Fibroblast of the aortic adventitia (primary cell): Measurements from ENCODE around the gene SMC1B. TPM values are rescaled to one million over a fixed set of nuclear protein-coding genes. Genes with fewer than 3 reads are reported as not detected.

Experiments used
- DNase-seq: peaks from one replicate; pipeline ENCODE4 v3.0.0-alpha.2; 2010; ENCODE audit warnings: low read depth
- H3K4me3 ChIP-seq: 2 replicates; pipeline ENCODE4 v1.5.1; 2011; ENCODE audit warnings: low read depth, mild to moderate bottlenecking, control low read depth, low read length, moderate library complexity
- CTCF ChIP-seq: IDR thresholded peaks from 2 replicates; pipeline ENCODE4 v1.5.1; 2011; ENCODE audit warnings: mild to moderate bottlenecking, low read length, control low read depth, inconsistent platforms; ENCODE audit not compliant: insufficient read depth
- total RNA-seq: library from RNA; depleted of rRNA; stranded (reverse); fragments of >200 nt; gene quantifications from 2 replicates; pipeline ENCODE4 v1.2.3, GENCODE V29; 2012; ENCODE audit warnings: low replicate concordance

SMC1B gene
- total RNA-seq, 1 donor: 0.09 TPM

GRCh38 chr22:45351956-45352355, 61.4 kb downstream of the SMC1B start:
- H3K4me3 ChIP-seq: no peak overlapping the region
- no peak for DNase-seq
- TF ChIP-seq CTCF: no peak

- TF ChIP-seq CTCF: no peak
- no peak overlapping the region for H3K4me3 ChIP-seq
Observed at GRCh38 chr22:45349916-45350315, 63.5 kb downstream of the SMC1B start.

GRCh38 chr22:45344334-45344733, 69.1 kb downstream of the SMC1B start:
- peak; percentile 34 for DNase-seq
- TF ChIP-seq CTCF: peak; percentile 33

More at GRCh38 chr22:45349916-45350315, 63.5 kb downstream of the SMC1B start:
- DNase-seq: no peak

DNA sequence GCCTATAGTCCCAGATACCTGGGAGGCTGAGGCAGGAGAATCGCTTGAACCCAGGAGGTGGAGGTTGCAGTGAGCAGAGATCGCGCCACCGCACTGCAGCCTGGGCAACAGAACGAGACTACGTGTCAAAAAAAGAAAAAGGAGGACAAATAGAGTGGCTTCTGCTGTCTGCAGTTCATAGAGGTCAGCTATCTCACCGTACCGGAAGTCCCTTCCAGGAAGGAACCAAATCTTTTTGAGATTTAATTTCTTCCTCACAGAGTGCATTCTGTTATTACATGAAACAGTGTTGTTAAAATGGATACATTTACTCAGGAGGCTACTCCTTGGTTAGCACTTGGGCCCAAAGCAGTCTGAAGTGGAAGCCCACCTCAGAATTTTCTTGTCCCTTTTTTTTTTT, 70.3 kb downstream of the SMC1B start:
- no peak for DNase-seq
- no peak for TF ChIP-seq CTCF
- no peak overlapping the region for H3K4me3 ChIP-seq

More at GRCh38 chr22:45344334-45344733, 69.1 kb downstream of the SMC1B start:
- no peak overlapping the region for H3K4me3 ChIP-seq

- no peak for DNase-seq
- H3K4me3 ChIP-seq: no peak overlapping the region
- TF ChIP-seq CTCF: no peak
Observed at GRCh38 chr22:45341498-45341897, 71.9 kb downstream of the SMC1B start.

GRCh38 chr22:45340323-45340722, 73.1 kb downstream of the SMC1B start:
- no peak for DNase-seq
- TF ChIP-seq CTCF: no peak
- H3K4me3 ChIP-seq: no peak overlapping the region

- no peak for TF ChIP-seq CTCF
- H3K4me3 ChIP-seq: no peak overlapping the region
- DNase-seq: no peak
Observed at GRCh38 chr22:45338795-45339194, 74.6 kb downstream of the SMC1B start.
